K562 (cell line): ENCODE results near the gene CLCNKB. TPM values are rescaled to one million over a fixed set of nuclear protein-coding genes. Genes with fewer than 3 reads are reported as not detected.

ENCODE experiments used
- BDP1 ChIP-seq: IDR thresholded peaks from 3 replicates; pipeline ENCODE4 v1.6.1; 2011; ENCODE audit not compliant: insufficient read length, insufficient read depth
- BHLHE40 ChIP-seq: IDR thresholded peaks from 2 replicates; pipeline ENCODE4 v1.6.1; 2011; ENCODE audit warnings: low read length, improper control_type of control experiment
- CBFA2T2 ChIP-seq: fragments of 450-650 bp; conservative IDR thresholded peaks from 2 replicates; pipeline ENCODE4 v1.6.1; 2017; ENCODE audit warnings: mild to moderate bottlenecking
- ETV5 ChIP-seq: sonication (generic); formaldehyde crosslinking; IDR thresholded peaks from 2 replicates; pipeline ENCODE4 v1.4.0; 2020; ENCODE audit warnings: low read depth, mild to moderate bottlenecking, missing genetic modification reagents
- HNRNPL ChIP-seq: fragments of 200-400 bp; formaldehyde crosslinking; IDR thresholded peaks from 2 replicates; pipeline ENCODE4 v1.6.1; 2017; ENCODE audit warnings: low read depth, mild to moderate bottlenecking, low read length
- HOXB6 ChIP-seq: fragments of 250-450 bp; sonication (Bioruptor Pico); IDR thresholded peaks from 2 replicates; pipeline ENCODE4 v1.5.1; 2022; ENCODE audit warnings: mild to moderate bottlenecking, borderline replicate concordance
- MAFF ChIP-seq: IDR thresholded peaks from 2 replicates; pipeline ENCODE4 v1.6.1; 2012; ENCODE audit warnings: low read length, improper control_type of control experiment
- MTF1 ChIP-seq: fragments of 250-450 bp; sonication (Bioruptor Pico); IDR thresholded peaks from 2 replicates; pipeline ENCODE4 v1.9.0; 2021; ENCODE audit warnings: moderate library complexity, mild to moderate bottlenecking, inconsistent platforms, borderline replicate concordance
- NFIC ChIP-seq: fragments of 450-650 bp; IDR thresholded peaks from 2 replicates; pipeline ENCODE4 v1.6.1; 2017; ENCODE audit warnings: mild to moderate bottlenecking, inconsistent platforms
- PRMT5 ChIP-seq: sonication (generic); formaldehyde crosslinking; IDR thresholded peaks from 2 replicates; pipeline ENCODE4 v1.5.0; 2020; ENCODE audit warnings: missing genetic modification reagents
- TBP ChIP-seq: optimal IDR thresholded peaks from 2 replicates; pipeline ENCODE3; 2011; ENCODE audit warnings: low read depth, low read length, improper control_type of control experiment
- TEAD4 ChIP-seq, 2 experiments: sonication (generic) in 1 of 2; formaldehyde crosslinking in 1 of 2; IDR thresholded peaks; 2 replicates each; pipeline versions ENCODE4 v1.6.1 to v1.8.0; 2012 to 2022; ENCODE audit warnings: borderline replicate concordance in 1 of 2, inconsistent platforms in 1 of 2, low read length in 1 of 2, mild to moderate bottlenecking in 1 of 2, missing genetic modification reagents in 1 of 2
- ZC3H4 ChIP-seq: sonication (generic); formaldehyde crosslinking; IDR thresholded peaks from 2 replicates; pipeline ENCODE4 v1.9.0; 2021; ENCODE audit warnings: missing genetic modification reagents, borderline replicate concordance
- ZKSCAN1 ChIP-seq: fragments of 150-350 bp; IDR thresholded peaks from 2 replicates; pipeline ENCODE4 v1.6.1; 2016; ENCODE audit warnings: low read depth, low read length
- ZNF41 ChIP-seq: fragments of 250-450 bp; sonication (Bioruptor Pico); conservative IDR thresholded peaks from 2 replicates; pipeline ENCODE4 v1.4.0; 2020; ENCODE audit warnings: mild to moderate bottlenecking
- ZNF431 ChIP-seq: sonication (generic); formaldehyde crosslinking; IDR thresholded peaks from 2 replicates; pipeline ENCODE4 v1.8.0; 2022; ENCODE audit warnings: mild to moderate bottlenecking, missing genetic modification reagents
- polyA plus RNA-seq, 8 experiments: library from polyadenylated mRNA; depleted of rRNA in 4 of 8; stranded (reverse) in 5 of 8; unstranded in 3 of 8; fragments of >200 nt; fragmentation: Nextera tagmentation in 2 of 8; fragmentation: Illumina TruSeq in 1 of 8; extraction: Ambion mirVana in 2 of 8; extraction: Trizol in 1 of 8; gene quantifications; 2 replicates each; pipeline versions ENCODE4 v1.2.1 to v1.2.3, GENCODE V29; 2011 to 2014; ENCODE audit warnings: inconsistent platforms in 1 of 8, missing spikeins in 1 of 8
- total RNA-seq, 7 experiments: library from RNA; depleted of rRNA in 6 of 7; stranded (reverse); fragments of >200 nt in 6 of 7; fragmentation: Illumina TruSeq in 2 of 7; extraction: Trizol in 2 of 7; gene quantifications; 2 replicates each; pipeline versions ENCODE4 v1.2.1 to v1.2.3, GENCODE V29; 2011 to 2021; ENCODE audit warnings: low replicate concordance in 1 of 7
- TF ChIP-seq, protein P1 (sequence below): fragments of 250-450 bp; sonication (Bioruptor Pico); IDR thresholded peaks from 2 replicates; pipeline ENCODE4 v1.5.0; 2022; ENCODE audit warnings: mild to moderate bottlenecking
- TF ChIP-seq, protein P2 (sequence below), 2 experiments: fragments of 250-450 bp in 1 of 2; fragments of 450-650 bp in 1 of 2; sonication (Bioruptor Pico) in 1 of 2; IDR thresholded peaks; 2 replicates each; pipeline versions ENCODE4 v1.6.1 to v1.8.0; 2016 to 2021; ENCODE audit warnings: mild to moderate bottlenecking in 2 of 2, moderate library complexity in 2 of 2, missing compliant biosample characterization in 1 of 2, missing genetic modification characterization in 1 of 2
- TF ChIP-seq, protein P3 (sequence below): sonication (generic); formaldehyde crosslinking; IDR thresholded peaks from 2 replicates; pipeline ENCODE4 v1.8.1; 2023; ENCODE audit warnings: missing genetic modification reagents, mild to moderate bottlenecking, borderline replicate concordance
- TF ChIP-seq, protein P4 (sequence below): sonication (generic); formaldehyde crosslinking; IDR thresholded peaks from 2 replicates; pipeline ENCODE4 v1.8.0; 2022; ENCODE audit warnings: mild to moderate bottlenecking, missing genetic modification reagents

The CLCNKB gene
- total and polyA plus RNA-seq, 9 of the 15 experiments (the other 6 are each of a cell fraction or from before 2014, with no cell fraction given): 0.08 to 1.7 (median 0.64) TPM

DNA sequence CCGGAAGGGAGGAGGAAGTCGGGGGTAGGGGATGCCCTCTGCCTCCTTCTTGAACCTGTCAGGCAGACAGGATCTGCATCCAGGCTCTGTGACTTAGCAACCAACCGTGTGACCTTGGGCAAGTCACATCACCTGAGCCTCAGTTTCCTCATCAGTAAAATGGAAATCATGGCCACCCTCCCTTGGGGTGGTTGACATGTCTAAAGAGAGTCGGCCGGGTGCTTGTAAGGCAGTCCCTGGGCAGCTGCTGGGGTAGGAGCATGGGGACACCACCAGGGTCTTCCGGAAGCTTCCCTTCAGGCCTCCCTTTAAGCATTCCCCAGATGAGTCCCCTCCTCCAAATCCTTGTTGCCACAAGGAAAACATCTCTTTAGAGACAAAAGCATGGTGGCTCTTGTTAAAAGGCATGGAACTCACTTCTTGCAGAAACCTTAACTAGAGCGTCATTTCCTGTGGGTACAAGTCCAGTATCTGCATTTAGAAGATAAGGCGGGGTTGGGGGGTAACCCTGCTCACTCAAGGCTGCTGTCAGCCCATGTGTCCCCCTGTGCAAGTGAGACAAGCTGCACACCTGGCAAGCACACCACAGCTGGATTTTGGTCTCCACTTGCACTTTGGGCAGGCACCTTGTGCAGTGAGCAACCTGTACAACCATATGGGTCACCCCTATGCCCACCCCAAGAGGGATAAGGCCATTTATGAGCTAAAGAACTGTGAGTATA is 10.4 kb downstream of the CLCNKB start (continued):
- TF ChIP-seq, protein P1, sequence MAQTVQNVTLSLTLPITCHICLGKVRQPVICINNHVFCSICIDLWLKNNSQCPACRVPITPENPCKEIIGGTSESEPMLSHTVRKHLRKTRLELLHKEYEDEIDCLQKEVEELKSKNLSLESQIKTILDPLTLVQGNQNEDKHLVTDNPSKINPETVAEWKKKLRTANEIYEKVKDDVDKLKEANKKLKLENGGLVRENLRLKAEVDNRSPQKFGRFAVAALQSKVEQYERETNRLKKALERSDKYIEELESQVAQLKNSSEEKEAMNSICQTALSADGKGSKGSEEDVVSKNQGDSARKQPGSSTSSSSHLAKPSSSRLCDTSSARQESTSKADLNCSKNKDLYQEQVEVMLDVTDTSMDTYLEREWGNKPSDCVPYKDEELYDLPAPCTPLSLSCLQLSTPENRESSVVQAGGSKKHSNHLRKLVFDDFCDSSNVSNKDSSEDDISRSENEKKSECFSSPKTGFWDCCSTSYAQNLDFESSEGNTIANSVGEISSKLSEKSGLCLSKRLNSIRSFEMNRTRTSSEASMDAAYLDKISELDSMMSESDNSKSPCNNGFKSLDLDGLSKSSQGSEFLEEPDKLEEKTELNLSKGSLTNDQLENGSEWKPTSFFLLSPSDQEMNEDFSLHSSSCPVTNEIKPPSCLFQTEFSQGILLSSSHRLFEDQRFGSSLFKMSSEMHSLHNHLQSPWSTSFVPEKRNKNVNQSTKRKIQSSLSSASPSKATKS: no peak
- TF ChIP-seq ZNF431 (CRISPR knock-in tag): no peak
- TF ChIP-seq BDP1: no peak
- TF ChIP-seq, protein P2, sequence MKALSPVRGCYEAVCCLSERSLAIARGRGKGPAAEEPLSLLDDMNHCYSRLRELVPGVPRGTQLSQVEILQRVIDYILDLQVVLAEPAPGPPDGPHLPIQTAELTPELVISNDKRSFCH (CRISPR knock-in tag; IDR thresholded peaks at IDR 0.05): no peak
- TF ChIP-seq, protein P2 (tag; IDR thresholded peaks at IDR 0.05): peak; percentile 77; the same call in 1 of the 2 replicates
- peak; percentile 88 for TF ChIP-seq NFIC
- peak; percentile 97 for TF ChIP-seq CBFA2T2
- no peak for TF ChIP-seq HNRNPL
- no peak for TF ChIP-seq ZC3H4 (CRISPR knock-in tag)
- TF ChIP-seq ZKSCAN1: peak; percentile 44; the same call in 1 of the 2 replicates
- no peak for TF ChIP-seq MAFF
- TF ChIP-seq MTF1 (CRISPR knock-in tag): no peak
- TF ChIP-seq, protein P3, sequence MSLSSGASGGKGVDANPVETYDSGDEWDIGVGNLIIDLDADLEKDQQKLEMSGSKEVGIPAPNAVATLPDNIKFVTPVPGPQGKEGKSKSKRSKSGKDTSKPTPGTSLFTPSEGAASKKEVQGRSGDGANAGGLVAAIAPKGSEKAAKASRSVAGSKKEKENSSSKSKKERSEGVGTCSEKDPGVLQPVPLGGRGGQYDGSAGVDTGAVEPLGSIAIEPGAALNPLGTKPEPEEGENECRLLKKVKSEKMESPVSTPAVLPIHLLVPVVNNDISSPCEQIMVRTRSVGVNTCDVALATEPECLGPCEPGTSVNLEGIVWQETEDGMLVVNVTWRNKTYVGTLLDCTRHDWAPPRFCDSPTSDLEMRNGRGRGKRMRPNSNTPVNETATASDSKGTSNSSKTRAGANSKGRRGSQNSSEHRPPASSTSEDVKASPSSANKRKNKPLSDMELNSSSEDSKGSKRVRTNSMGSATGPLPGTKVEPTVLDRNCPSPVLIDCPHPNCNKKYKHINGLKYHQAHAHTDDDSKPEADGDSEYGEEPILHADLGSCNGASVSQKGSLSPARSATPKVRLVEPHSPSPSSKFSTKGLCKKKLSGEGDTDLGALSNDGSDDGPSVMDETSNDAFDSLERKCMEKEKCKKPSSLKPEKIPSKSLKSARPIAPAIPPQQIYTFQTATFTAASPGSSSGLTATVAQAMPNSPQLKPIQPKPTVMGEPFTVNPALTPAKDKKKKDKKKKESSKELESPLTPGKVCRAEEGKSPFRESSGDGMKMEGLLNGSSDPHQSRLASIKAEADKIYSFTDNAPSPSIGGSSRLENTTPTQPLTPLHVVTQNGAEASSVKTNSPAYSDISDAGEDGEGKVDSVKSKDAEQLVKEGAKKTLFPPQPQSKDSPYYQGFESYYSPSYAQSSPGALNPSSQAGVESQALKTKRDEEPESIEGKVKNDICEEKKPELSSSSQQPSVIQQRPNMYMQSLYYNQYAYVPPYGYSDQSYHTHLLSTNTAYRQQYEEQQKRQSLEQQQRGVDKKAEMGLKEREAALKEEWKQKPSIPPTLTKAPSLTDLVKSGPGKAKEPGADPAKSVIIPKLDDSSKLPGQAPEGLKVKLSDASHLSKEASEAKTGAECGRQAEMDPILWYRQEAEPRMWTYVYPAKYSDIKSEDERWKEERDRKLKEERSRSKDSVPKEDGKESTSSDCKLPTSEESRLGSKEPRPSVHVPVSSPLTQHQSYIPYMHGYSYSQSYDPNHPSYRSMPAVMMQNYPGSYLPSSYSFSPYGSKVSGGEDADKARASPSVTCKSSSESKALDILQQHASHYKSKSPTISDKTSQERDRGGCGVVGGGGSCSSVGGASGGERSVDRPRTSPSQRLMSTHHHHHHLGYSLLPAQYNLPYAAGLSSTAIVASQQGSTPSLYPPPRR: no peak
- no peak; the same call in 1 of the 2 replicates for TF ChIP-seq BHLHE40
- peak; percentile 72 for TF ChIP-seq ETV5 (CRISPR knock-in tag)
- no peak for TF ChIP-seq TBP
- no peak for TF ChIP-seq ZNF41 (CRISPR knock-in tag)
- TF ChIP-seq PRMT5 (CRISPR knock-in tag): no peak
- peak; percentile 95 for TF ChIP-seq TEAD4 (IDR thresholded peaks at IDR 0.05; ENCODE audit: low read length)
- TF ChIP-seq TEAD4 (CRISPR knock-in tag; IDR thresholded peaks at IDR 0.05; ENCODE audit: borderline replicate concordance): no peak
- TF ChIP-seq, protein P4, sequence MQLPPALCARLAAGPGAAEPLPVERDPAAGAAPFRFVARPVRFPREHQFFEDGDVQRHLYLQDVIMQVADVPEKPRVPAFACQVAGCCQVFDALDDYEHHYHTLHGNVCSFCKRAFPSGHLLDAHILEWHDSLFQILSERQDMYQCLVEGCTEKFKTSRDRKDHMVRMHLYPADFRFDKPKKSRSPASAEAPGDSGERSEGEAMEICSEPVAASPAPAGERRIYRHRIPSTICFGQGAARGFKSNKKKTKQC (CRISPR knock-in tag): no peak
- no peak for TF ChIP-seq HOXB6 (CRISPR knock-in tag)
